Astrocyte (in vitro differentiated cells and primary cell): ENCODE measurements around the gene OR6B2. TPM values are rescaled to one million over a fixed set of nuclear protein-coding genes. Genes with fewer than 3 reads are reported as not detected.

Experiments
- DNase-seq: peaks from one replicate; pipeline ENCODE4 v3.0.0-alpha.2; 2010; ENCODE audit warnings: low read depth
- FAIRE-seq: peaks from 2 replicates; lab custom pipeline; 2011; peaks lifted over from hg19 to GRCh38; lab: Jason Lieb, UNC
- H2AFZ ChIP-seq: 2 replicates; pipeline ENCODE4 v1.6.0; 2012; ENCODE audit warnings: low read depth, low read length, inconsistent platforms
- H3K27ac ChIP-seq: 2 replicates; pipeline ENCODE4 v1.5.1; 2011; ENCODE audit warnings: low read depth, low read length, inconsistent platforms
- H3K27me3 ChIP-seq: 2 replicates; pipeline ENCODE4 v1.6.0; 2011; ENCODE audit warnings: low read length, inconsistent platforms; ENCODE audit not compliant: insufficient read depth
- H3K36me3 ChIP-seq: 2 replicates; pipeline ENCODE4 v1.5.1; 2011; ENCODE audit warnings: low read length, inconsistent platforms; ENCODE audit not compliant: insufficient read depth
- H3K4me1 ChIP-seq: 2 replicates; pipeline ENCODE4 v1.5.1; 2011; ENCODE audit warnings: low read length, inconsistent platforms; ENCODE audit not compliant: insufficient read depth
- H3K4me2 ChIP-seq: 2 replicates; pipeline ENCODE4 v1.6.0; 2012; ENCODE audit warnings: low read length, inconsistent platforms
- H3K4me3 ChIP-seq: 2 replicates; pipeline ENCODE4 v1.5.1; 2011; ENCODE audit warnings: low read depth, mild to moderate bottlenecking, low read length, inconsistent platforms; ENCODE audit not compliant: insufficient read depth
- H3K79me2 ChIP-seq: 2 replicates; pipeline ENCODE4 v1.6.0; 2012; ENCODE audit warnings: mild to moderate bottlenecking, low read length, inconsistent platforms; ENCODE audit not compliant: insufficient read depth
- H3K9ac ChIP-seq: 2 replicates; pipeline ENCODE4 v1.6.0; 2012; ENCODE audit warnings: mild to moderate bottlenecking, low read length, inconsistent platforms
- H3K9me3 ChIP-seq: 2 replicates; pipeline ENCODE4 v1.5.1; 2012; ENCODE audit warnings: low read depth, mild to moderate bottlenecking, low read length, inconsistent platforms; ENCODE audit not compliant: insufficient read depth
- H4K20me1 ChIP-seq: 2 replicates; pipeline ENCODE4 v1.6.0; 2012; ENCODE audit warnings: low read length, inconsistent platforms; ENCODE audit not compliant: insufficient read depth
- H3K27ac Mint-ChIP-seq: one replicate; pipeline ENCODE4 v1.8.0; 2021; ENCODE audit warnings: mild to moderate bottlenecking, mixed read lengths; ENCODE audit not compliant: unreplicated experiment
- H3K27me3 Mint-ChIP-seq: one replicate; pipeline ENCODE4 v1.8.0; 2021; ENCODE audit warnings: low read depth, mixed read lengths; ENCODE audit not compliant: unreplicated experiment
- H3K36me3 Mint-ChIP-seq: one replicate; pipeline ENCODE4 v1.8.0; 2021; ENCODE audit warnings: low read depth, mixed read lengths; ENCODE audit not compliant: unreplicated experiment
- H3K4me1 Mint-ChIP-seq: one replicate; pipeline ENCODE4 v1.8.0; 2021; ENCODE audit warnings: low read depth, mixed read lengths; ENCODE audit not compliant: unreplicated experiment
- H3K4me3 Mint-ChIP-seq: one replicate; pipeline ENCODE4 v1.8.0; 2021; ENCODE audit warnings: mild to moderate bottlenecking, moderate library complexity, mixed read lengths; ENCODE audit not compliant: unreplicated experiment
- H3K9me3 Mint-ChIP-seq: one replicate; pipeline ENCODE4 v1.8.0; 2021; ENCODE audit warnings: mild to moderate bottlenecking, mixed read lengths; ENCODE audit not compliant: unreplicated experiment
- total RNA-seq: library from RNA; stranded (reverse); gene quantifications from 2 replicates; pipeline ENCODE4 v1.2.1, GENCODE V29; 2021
- TF ChIP-seq, protein P1 (sequence below): IDR thresholded peaks from 2 replicates; pipeline ENCODE4 v1.5.1; 2011; ENCODE audit warnings: low read depth, mild to moderate bottlenecking, inconsistent platforms, low read length, moderate library complexity; ENCODE audit not compliant: insufficient read depth

OR6B2 gene
- total RNA-seq, 1 donor from 2014 or later, result not detected

DNA sequence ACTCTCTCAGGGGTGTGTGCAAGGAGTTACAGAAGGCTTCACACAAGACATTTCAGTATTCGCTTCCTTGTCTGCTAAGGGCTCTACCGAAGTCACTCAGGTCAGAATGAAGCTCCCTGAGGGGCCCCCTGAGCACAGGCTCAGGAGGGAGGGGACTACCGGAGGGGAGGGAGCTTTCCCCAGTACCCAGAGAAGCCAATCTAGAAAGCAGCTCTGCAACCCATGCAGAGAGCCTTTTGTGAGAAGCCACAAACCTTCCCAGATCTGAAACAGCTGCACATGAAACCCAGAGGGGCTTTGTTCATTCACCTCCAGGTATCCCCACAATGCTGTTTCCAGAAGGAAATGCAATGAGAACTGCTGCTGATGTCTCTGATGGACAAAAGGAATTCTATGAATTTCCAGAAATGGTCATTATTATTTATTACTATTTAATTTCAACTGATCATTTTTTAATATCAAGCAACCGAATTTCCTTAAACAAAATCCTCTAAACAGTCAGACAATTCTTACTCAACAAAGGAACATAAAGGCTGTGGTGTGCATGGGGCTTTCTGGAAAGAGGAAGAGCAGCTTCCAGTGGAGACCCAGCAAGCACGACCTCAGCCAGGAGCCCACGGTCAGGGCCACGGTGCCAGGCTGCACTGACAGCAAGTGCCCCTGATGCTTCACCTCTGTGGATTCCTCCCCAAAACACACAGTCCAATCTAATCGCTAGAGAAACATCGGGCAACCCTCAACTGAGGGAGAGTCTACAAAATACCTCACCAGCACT, 47.0 kb downstream of the OR6B2 start:
- Mint-ChIP-seq H3K4me1 (peaks cover 4% of the 10 kb centered on the region), H3K27ac (no peak overlapping the region), H3K27me3 (no peaks in the 10 kb centered on the region), H3K36me3 (peaks cover 38% of the 10 kb centered on the region), H3K9me3 (peaks cover 6% of the 10 kb centered on the region), H3K4me3 (no peak overlapping the region)
- DNase-seq, result no peak
- FAIRE-seq, result no peak
- H3K27me3 ChIP-seq, result no peaks in the 10 kb centered on the region
- TF ChIP-seq, protein P1, sequence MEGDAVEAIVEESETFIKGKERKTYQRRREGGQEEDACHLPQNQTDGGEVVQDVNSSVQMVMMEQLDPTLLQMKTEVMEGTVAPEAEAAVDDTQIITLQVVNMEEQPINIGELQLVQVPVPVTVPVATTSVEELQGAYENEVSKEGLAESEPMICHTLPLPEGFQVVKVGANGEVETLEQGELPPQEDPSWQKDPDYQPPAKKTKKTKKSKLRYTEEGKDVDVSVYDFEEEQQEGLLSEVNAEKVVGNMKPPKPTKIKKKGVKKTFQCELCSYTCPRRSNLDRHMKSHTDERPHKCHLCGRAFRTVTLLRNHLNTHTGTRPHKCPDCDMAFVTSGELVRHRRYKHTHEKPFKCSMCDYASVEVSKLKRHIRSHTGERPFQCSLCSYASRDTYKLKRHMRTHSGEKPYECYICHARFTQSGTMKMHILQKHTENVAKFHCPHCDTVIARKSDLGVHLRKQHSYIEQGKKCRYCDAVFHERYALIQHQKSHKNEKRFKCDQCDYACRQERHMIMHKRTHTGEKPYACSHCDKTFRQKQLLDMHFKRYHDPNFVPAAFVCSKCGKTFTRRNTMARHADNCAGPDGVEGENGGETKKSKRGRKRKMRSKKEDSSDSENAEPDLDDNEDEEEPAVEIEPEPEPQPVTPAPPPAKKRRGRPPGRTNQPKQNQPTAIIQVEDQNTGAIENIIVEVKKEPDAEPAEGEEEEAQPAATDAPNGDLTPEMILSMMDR, result no peak
- H3K36me3 ChIP-seq, result peaks cover 23% of the 10 kb centered on the region
- H3K79me2 ChIP-seq, result peaks cover 5% of the 10 kb centered on the region
- no peaks in the 10 kb centered on the region for H3K9me3 ChIP-seq
- no peaks in the 10 kb centered on the region for H3K4me1 ChIP-seq
- no peak overlapping the region for H3K4me3 ChIP-seq
- no peak overlapping the region for H3K27ac ChIP-seq
- no peak overlapping the region for H2AFZ ChIP-seq
- no peak overlapping the region for H3K4me2 ChIP-seq
- peaks cover 36% of the 10 kb centered on the region for H4K20me1 ChIP-seq
- H3K9ac ChIP-seq, result no peak overlapping the region

Other genes with a start within 250 kb of the OR6B2 start
- gene NDUFA10, start 5.1 kb downstream of the OR6B2 start, total RNA-seq, result 111 and 117 TPM in 2 replicates
- gene OR6B3, start 23.1 kb upstream of the OR6B2 start, total RNA-seq, result not detected in 2 replicates
- gene COPS9, start 105.9 kb upstream of the OR6B2 start, total RNA-seq, result 172 and 192 TPM in 2 replicates
- gene OTOS, start 110.2 kb upstream of the OR6B2 start, total RNA-seq, result not detected in 2 replicates